ENCODE measurements around the gene MAPK4. TPM values are rescaled to one million over a fixed set of nuclear protein-coding genes. Genes with fewer than 3 reads are reported as not detected.

Gene MAPK4
- total RNA-seq, 1 donor from 2014 or later = 0.25 TPM

- DNase-seq (ENCODE audit: low spot score) = no peak
- ATAC-seq = no peak
Observed at GRCh38 chr18:50649821-50650220, 89.9 kb downstream of the MAPK4 start.

- ATAC-seq = no peak
- no peak for DNase-seq (ENCODE audit: low spot score)
Observed at GRCh38 chr18:50651334-50651733, 91.4 kb downstream of the MAPK4 start.

- ATAC-seq = peak; percentile 82
Observed at GRCh38 chr18:50653402-50654093, 93.7 kb downstream of the MAPK4 start.

GRCh38 chr18:50654211-50654610 lies 94.3 kb downstream of the MAPK4 start:
- no peak for ATAC-seq

More at GRCh38 chr18:50653402-50654093, 93.7 kb downstream of the MAPK4 start:
- peak; percentile 74 for DNase-seq (ENCODE audit: low spot score)

GRCh38 chr18:50654658-50655550 lies 95.0 kb downstream of the MAPK4 start:
- DNase-seq (ENCODE audit: low spot score) (no peak), ATAC-seq (peak; percentile 67)

More at GRCh38 chr18:50654211-50654610, 94.3 kb downstream of the MAPK4 start:
- DNase-seq (ENCODE audit: low spot score) = no peak

- DNase-seq (ENCODE audit: low spot score) (no peak), ATAC-seq (no peak)
Observed at GRCh38 chr18:50656396-50656795, 96.5 kb downstream of the MAPK4 start.

- ATAC-seq = no peak
- DNase-seq (ENCODE audit: low spot score) = no peak
Observed at GRCh38 chr18:50656841-50657470, 97.1 kb downstream of the MAPK4 start.

- no peak for ATAC-seq
- DNase-seq (ENCODE audit: low spot score) = no peak
Observed at GRCh38 chr18:50658601-50659000, 98.7 kb downstream of the MAPK4 start.

GRCh38 chr18:50659091-50660003 lies 99.5 kb downstream of the MAPK4 start:
- DNase-seq (ENCODE audit: low spot score) (no peak), ATAC-seq (no peak)

GRCh38 chr18:50661013-50661412 lies 101.1 kb downstream of the MAPK4 start:
- ATAC-seq (no peak), DNase-seq (ENCODE audit: low spot score) (no peak)

GRCh38 chr18:50662177-50662576 lies 102.3 kb downstream of the MAPK4 start:
- DNase-seq (ENCODE audit: low spot score) (no peak), ATAC-seq (peak; percentile 70)

GRCh38 chr18:50662775-50663383 lies 103.0 kb downstream of the MAPK4 start:
- DNase-seq (ENCODE audit: low spot score) = no peak
- no peak for ATAC-seq

GRCh38 chr18:50663626-50664441 lies 103.9 kb downstream of the MAPK4 start:
- no peak for ATAC-seq
- no peak for DNase-seq (ENCODE audit: low spot score)

GRCh38 chr18:50665015-50665414 lies 105.1 kb downstream of the MAPK4 start:
- ATAC-seq (no peak), DNase-seq (ENCODE audit: low spot score) (no peak)

- ATAC-seq = no peak
Observed at GRCh38 chr18:50665519-50665918, 105.6 kb downstream of the MAPK4 start.

GRCh38 chr18:50666536-50666935 lies 106.6 kb downstream of the MAPK4 start:
- ATAC-seq (no peak), DNase-seq (ENCODE audit: low spot score) (no peak)

More at GRCh38 chr18:50665519-50665918, 105.6 kb downstream of the MAPK4 start:
- no peak for DNase-seq (ENCODE audit: low spot score)

GRCh38 chr18:50671376-50671775 lies 111.5 kb downstream of the MAPK4 start:
- DNase-seq (ENCODE audit: low spot score) (no peak), ATAC-seq (no peak)

GRCh38 chr18:50674307-50674980 lies 114.6 kb downstream of the MAPK4 start:
- DNase-seq (ENCODE audit: low spot score) (no peak), ATAC-seq (no peak)

GRCh38 chr18:50675043-50675442 lies 115.2 kb downstream of the MAPK4 start:
- DNase-seq (ENCODE audit: low spot score) (no peak), ATAC-seq (peak; percentile 70)

Measured in left lobe of liver (tissue), 2 donors.